Measurements from ENCODE around the gene ATG101.

The ATG101 gene

GRCh38 chr12:52035926-52036325 is 33.9 kb upstream of the ATG101 start:
- TF ChIP-seq CTCF (conservative IDR thresholded peaks at IDR 0.05): no peak
- peak overlapping the region; percentile 90 for H3K27ac ChIP-seq

- H3K27ac ChIP-seq: peak overlapping the region; percentile 90
- TF ChIP-seq CTCF (conservative IDR thresholded peaks at IDR 0.05): no peak
Observed at GRCh38 chr12:52036587-52037171, 33.1 kb upstream of the ATG101 start.

- TF ChIP-seq CTCF (conservative IDR thresholded peaks at IDR 0.05): peak; percentile 36
- H3K27ac ChIP-seq: peak overlapping the region; percentile 90
Observed at GRCh38 chr12:52037248-52037861, 32.4 kb upstream of the ATG101 start.

- H3K27ac ChIP-seq: peak overlapping the region; percentile 90
- no peak for TF ChIP-seq CTCF (conservative IDR thresholded peaks at IDR 0.05)
Observed at GRCh38 chr12:52038447-52038846, 31.3 kb upstream of the ATG101 start.

GRCh38 chr12:52041035-52041434 is 28.7 kb upstream of the ATG101 start:
- TF ChIP-seq CTCF (conservative IDR thresholded peaks at IDR 0.05): no peak
- H3K27ac ChIP-seq: no peak overlapping the region

- no peak for TF ChIP-seq CTCF (conservative IDR thresholded peaks at IDR 0.05)
- no peak overlapping the region for H3K27ac ChIP-seq
Observed at GRCh38 chr12:52041695-52042123, 28.1 kb upstream of the ATG101 start.

GRCh38 chr12:52042706-52043385 is 26.9 kb upstream of the ATG101 start:
- H3K27ac ChIP-seq: peak overlapping the region; percentile 52
- no peak for TF ChIP-seq CTCF (conservative IDR thresholded peaks at IDR 0.05)
